GM21515 (cell line): ENCODE data around the gene RGL2.
"Not testable (repeated sequence)": the region's sequence is repeated elsewhere in the genome, so short reads cannot be mapped to it uniquely, and the experiment has no call there.

Source experiments
- ATAC-seq: cut with Tn5 transposase; IDR thresholded peaks from one replicate; pipeline ENCODE4 v1.9.1; 2021; ENCODE audit not compliant: unreplicated experiment

Gene RGL2

GRCh38 chr6:33298773-33299236 is at the start of gene RGL2:
RGL2 (minus strand) TSS chr6:33298942; CDS start chr6:33298610, 332 bp downstream.
- peak; percentile 24 for ATAC-seq

- ATAC-seq: no peak
Observed at GRCh38 chr6:33347816-33348215, 49.1 kb upstream of the RGL2 start.

- not testable (repeated sequence) for ATAC-seq
Observed at GRCh38 chr6:33346972-33347371, 48.2 kb upstream of the RGL2 start.

GRCh38 chr6:33344701-33345697 is 46.3 kb upstream of the RGL2 start:
- no peak for ATAC-seq

GRCh38 chr6:33343953-33344611 is 45.3 kb upstream of the RGL2 start:
- peak; percentile 69 for ATAC-seq

GRCh38 chr6:33343606-33343952 is 44.8 kb upstream of the RGL2 start:
- not testable (repeated sequence) for ATAC-seq

GRCh38 chr6:33339193-33339592 is 40.5 kb upstream of the RGL2 start:
- ATAC-seq: no peak

GRCh38 chr6:33336495-33336894 is 37.8 kb upstream of the RGL2 start:
- ATAC-seq: no peak

- ATAC-seq: no peak
Observed at GRCh38 chr6:33335916-33336315, 37.2 kb upstream of the RGL2 start.

- no peak for ATAC-seq
Observed at GRCh38 chr6:33333666-33334065, 34.9 kb upstream of the RGL2 start.

GRCh38 chr6:33330736-33331135 is 32.0 kb upstream of the RGL2 start:
- no peak for ATAC-seq

- no peak for ATAC-seq
Observed at GRCh38 chr6:33329058-33329457, 30.3 kb upstream of the RGL2 start.

- ATAC-seq: no peak
Observed at GRCh38 chr6:33324125-33324524, 25.4 kb upstream of the RGL2 start.

GRCh38 chr6:33323623-33323948 is 24.8 kb upstream of the RGL2 start:
- ATAC-seq: peak; percentile 5

- ATAC-seq: no peak
Observed at GRCh38 chr6:33321227-33321626, 22.5 kb upstream of the RGL2 start.

- ATAC-seq: no peak
Observed at GRCh38 chr6:33320315-33321181, 21.8 kb upstream of the RGL2 start.

- no peak for ATAC-seq
Observed at GRCh38 chr6:33319939-33320314, 21.2 kb upstream of the RGL2 start.

GRCh38 chr6:33318426-33319073 is 19.8 kb upstream of the RGL2 start:
- no peak for ATAC-seq

- ATAC-seq: peak; percentile 42
Observed at GRCh38 chr6:33317669-33318425, 19.1 kb upstream of the RGL2 start, which contains the start of gene ZBTB22. ZBTB22 (minus strand) TSS chr6:33317744; CDS start chr6:33316916, 828 bp downstream.

GRCh38 chr6:33317419-33317668 is 18.6 kb upstream of the RGL2 start:
- ATAC-seq: no peak
